ENCODE data around the gene LRP8.

- TF ChIP-seq ELF1 (IDR thresholded peaks at IDR 0.05; ENCODE audit: borderline replicate concordance, low read depth): no peak
- TF ChIP-seq CTCF (IDR thresholded peaks at IDR 0.05 in 2 of 3, conservative IDR thresholded peaks at IDR 0.05 in 1 of 3; ENCODE audit: borderline replicate concordance in 1 of 3, insufficient read depth in 1 of 3, low read depth in 2 of 3, low read length in 2 of 3): no peak
- no peak for TF ChIP-seq POLR2AphosphoS5 (IDR thresholded peaks at IDR 0.05; ENCODE audit: low read depth, low read length)
Measured at GRCh38 chr1:53332186-53332564, 4.3 kb upstream of the LRP8 start.
